ENCODE results near the gene TSHR. TPM values are rescaled to one million over a fixed set of nuclear protein-coding genes. Genes with fewer than 3 reads are reported as not detected.

The TSHR gene
- total RNA-seq, 1 experiment from 2014 or later = not detected

- H2BK20ac ChIP-seq (ENCODE audit: low read depth, low read length, poor library complexity, severe bottlenecking) = no peak overlapping the region
- H3K18ac ChIP-seq (ENCODE audit: insufficient read length, low read depth, low read length) = no peak overlapping the region
- H3K23me2 ChIP-seq (ENCODE audit: insufficient read length, low read depth, low read length, poor library complexity, severe bottlenecking) = no peaks in the 10 kb centered on the region
- H2BK12ac ChIP-seq (ENCODE audit: insufficient read length, low read depth, low read length) = no peak overlapping the region
- H3K56ac ChIP-seq (ENCODE audit: insufficient read length, low read depth, low read length) = no peak overlapping the region
- WGBS (ENCODE audit: extremely low coverage, insufficient read length, low lambda C conversion rate) = no CpG with 5 or more reads among the region's 1 CpG
- no peak overlapping the region for H3K27ac Mint-ChIP-seq
- no peak overlapping the region for H4K5ac ChIP-seq (ENCODE audit: insufficient read length, low read depth, low read length)
- no peaks in the 10 kb centered on the region for H3K9me3 Mint-ChIP-seq
- H3K4me3 Mint-ChIP-seq = no peak overlapping the region
- no peak overlapping the region for H4K91ac ChIP-seq (ENCODE audit: insufficient read length, low read depth, low read length)
- TF ChIP-seq, protein P1, sequence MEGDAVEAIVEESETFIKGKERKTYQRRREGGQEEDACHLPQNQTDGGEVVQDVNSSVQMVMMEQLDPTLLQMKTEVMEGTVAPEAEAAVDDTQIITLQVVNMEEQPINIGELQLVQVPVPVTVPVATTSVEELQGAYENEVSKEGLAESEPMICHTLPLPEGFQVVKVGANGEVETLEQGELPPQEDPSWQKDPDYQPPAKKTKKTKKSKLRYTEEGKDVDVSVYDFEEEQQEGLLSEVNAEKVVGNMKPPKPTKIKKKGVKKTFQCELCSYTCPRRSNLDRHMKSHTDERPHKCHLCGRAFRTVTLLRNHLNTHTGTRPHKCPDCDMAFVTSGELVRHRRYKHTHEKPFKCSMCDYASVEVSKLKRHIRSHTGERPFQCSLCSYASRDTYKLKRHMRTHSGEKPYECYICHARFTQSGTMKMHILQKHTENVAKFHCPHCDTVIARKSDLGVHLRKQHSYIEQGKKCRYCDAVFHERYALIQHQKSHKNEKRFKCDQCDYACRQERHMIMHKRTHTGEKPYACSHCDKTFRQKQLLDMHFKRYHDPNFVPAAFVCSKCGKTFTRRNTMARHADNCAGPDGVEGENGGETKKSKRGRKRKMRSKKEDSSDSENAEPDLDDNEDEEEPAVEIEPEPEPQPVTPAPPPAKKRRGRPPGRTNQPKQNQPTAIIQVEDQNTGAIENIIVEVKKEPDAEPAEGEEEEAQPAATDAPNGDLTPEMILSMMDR (conservative IDR thresholded peaks at IDR 0.05) = no peak
- no peak overlapping the region for H2BK15ac ChIP-seq (ENCODE audit: low read depth, low read length)
- H3T11ph ChIP-seq (ENCODE audit: low read length) = no peak overlapping the region
- no peaks in the 10 kb centered on the region for H3K4me1 ChIP-seq (ENCODE audit: insufficient read depth, low read length)
- no peaks in the 10 kb centered on the region for H3K4me1 Mint-ChIP-seq
- no peaks in the 10 kb centered on the region for H3K79me1 ChIP-seq (ENCODE audit: insufficient read depth, low read depth, low read length, poor library complexity, severe bottlenecking)
- H2AK5ac ChIP-seq (ENCODE audit: insufficient read length, low read length) = no peak overlapping the region
- no peaks in the 10 kb centered on the region for H3K79me2 ChIP-seq (ENCODE audit: insufficient read depth, low read length)
- no peak overlapping the region for H3K23ac ChIP-seq (ENCODE audit: insufficient read length, low read depth, low read length)
- no peaks in the 10 kb centered on the region for H3K27me3 ChIP-seq (ENCODE audit: insufficient read depth, low read length)
- H3K9me3 ChIP-seq (ENCODE audit: control insufficient read depth, low read depth, low read length) = no peaks in the 10 kb centered on the region
- no peak overlapping the region for H3K4ac ChIP-seq (ENCODE audit: low read depth, low read length)
- H4K8ac ChIP-seq (replicated peaks; ENCODE audit: insufficient read length, low read depth, low read length) = no peak overlapping the region
- no peak overlapping the region for H3K9ac ChIP-seq (ENCODE audit: extremely low read depth, insufficient read length, low read length)
- DNase-seq = no peak
- H3K14ac ChIP-seq (ENCODE audit: insufficient read depth, low read length) = no peak overlapping the region
- no peak overlapping the region for H3K4me2 ChIP-seq (ENCODE audit: insufficient read depth, insufficient read length, low read length)
- H3K27me3 Mint-ChIP-seq (ENCODE audit: low read depth) = no peaks in the 10 kb centered on the region
- no peak overlapping the region for H3K27ac ChIP-seq (ENCODE audit: insufficient read length, low read depth, low read length)
- H2AFZ ChIP-seq (ENCODE audit: low read length) = no peak overlapping the region
- no peaks in the 10 kb centered on the region for H3K36me3 Mint-ChIP-seq (ENCODE audit: insufficient read depth in 1 of 3, low read depth in 3 of 3)
- no peak overlapping the region for H2BK5ac ChIP-seq (ENCODE audit: insufficient read length, low read length)
- H2BK120ac ChIP-seq (ENCODE audit: low read depth, low read length, poor library complexity, severe bottlenecking) = no peak overlapping the region
- no peaks in the 10 kb centered on the region for H4K20me1 ChIP-seq (ENCODE audit: control insufficient read depth, insufficient read depth, insufficient read length)
Observed at GRCh38 chr14:81007131-81007530, 51.7 kb downstream of the TSHR start.

All from H9 (cell line).